ENCODE measurements around the gene UNC13C.
"Not testable (repeated sequence)": the region's sequence is repeated elsewhere in the genome, so short reads cannot be mapped to it uniquely, and the experiment has no call there.

The UNC13C gene

DNA sequence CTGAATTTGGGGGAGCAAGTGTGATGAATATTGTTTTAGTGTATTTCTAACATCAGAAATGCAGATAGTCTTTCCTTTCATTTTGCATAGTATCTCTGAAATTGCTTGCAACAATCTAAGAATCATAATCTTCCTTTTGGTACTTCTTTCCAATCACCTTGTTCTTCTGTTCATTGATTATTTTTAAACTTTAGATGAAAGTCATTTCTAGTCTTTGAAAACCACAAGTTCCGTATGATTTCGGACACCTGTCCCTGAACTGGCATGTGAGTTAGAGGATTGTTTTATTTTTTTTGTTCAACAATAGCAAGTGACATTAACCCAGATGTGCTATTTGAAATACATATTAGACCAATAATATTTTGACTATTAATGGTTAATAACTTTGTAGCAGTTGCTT is 329.7 kb downstream of the UNC13C start:
- DNase-seq, result no peak

DNA sequence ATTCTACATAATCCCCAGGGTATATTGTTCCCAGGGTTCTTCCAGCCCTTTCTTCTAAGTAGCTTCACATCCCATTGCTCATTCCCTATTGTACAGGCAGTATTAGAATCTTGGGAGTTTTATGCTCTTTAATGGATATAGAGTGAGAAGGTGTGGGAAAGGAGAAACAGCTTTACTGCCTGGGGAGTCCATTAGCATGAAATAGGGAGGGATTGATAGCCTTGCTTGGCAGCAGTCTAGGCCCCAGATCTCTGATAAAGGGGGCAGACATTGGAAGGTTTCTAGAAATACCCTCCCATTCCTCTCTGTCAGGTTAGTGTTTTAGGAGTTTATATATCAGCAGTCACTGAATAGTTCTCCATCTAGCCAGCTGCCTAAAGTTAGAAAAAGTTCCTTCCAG is 334.3 kb downstream of the UNC13C start:
- DNase-seq, result no peak

DNA sequence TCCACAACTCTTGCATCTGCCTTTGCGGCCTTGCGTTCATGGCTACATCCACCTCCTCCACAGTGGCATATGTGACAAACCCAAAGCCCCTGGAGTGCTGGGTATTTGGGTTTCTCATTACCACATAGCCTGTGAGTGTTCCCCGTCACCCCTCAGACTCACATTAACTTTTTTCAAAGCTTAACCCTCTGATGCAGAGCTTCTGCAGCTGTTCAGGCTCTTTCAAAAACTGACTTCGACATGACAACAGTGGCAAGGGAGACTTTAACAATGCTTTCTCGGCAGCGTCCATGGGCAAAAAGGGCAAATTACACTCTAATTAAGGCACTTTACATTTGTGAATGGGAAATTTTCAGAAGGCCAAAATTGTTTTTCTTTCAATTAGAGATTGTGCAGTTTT is 343.2 kb downstream of the UNC13C start:
- DNase-seq, result no peak

GRCh38 chr15:54322341-54322740 is 344.1 kb downstream of the UNC13C start:
- DNase-seq, result no peak

DNA sequence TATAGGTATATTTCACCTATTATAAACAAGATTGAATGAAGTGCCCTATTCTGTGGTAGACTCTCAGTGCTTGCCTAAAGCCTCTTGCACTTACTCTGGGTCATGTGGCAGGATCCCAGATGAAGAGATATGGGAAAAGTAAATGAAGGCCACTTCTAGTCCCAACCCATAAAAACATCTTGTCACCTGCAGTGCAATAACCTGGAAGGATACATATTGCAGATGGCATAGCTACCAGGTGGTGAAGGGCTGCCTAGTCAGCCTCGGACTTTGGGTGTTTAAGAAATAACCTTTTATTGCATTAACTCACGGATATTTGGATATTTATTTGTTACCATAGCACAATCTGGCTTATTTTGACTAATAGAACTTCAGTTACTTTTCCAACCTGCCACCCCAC is 367.1 kb downstream of the UNC13C start:
- DNase-seq, result no peak

DNA sequence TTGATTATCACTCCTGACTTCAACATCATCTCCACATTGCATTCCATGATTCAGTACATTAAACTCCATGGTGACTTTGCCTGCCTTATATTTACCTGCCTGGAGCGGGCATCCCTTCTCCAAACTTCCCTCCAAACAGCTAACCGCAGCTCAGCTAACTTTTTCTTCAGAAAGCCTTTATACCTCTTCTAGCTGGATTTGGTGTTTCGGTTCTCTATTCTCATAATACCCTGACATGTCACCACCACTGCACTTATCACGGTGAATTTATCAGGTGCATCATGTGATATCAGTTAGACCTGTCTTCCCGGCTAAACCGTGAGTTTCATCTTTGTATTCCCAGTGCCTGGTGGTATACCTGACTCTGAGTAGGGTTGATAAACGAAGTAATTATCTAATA is 367.6 kb downstream of the UNC13C start:
- no peak for DNase-seq

DNA sequence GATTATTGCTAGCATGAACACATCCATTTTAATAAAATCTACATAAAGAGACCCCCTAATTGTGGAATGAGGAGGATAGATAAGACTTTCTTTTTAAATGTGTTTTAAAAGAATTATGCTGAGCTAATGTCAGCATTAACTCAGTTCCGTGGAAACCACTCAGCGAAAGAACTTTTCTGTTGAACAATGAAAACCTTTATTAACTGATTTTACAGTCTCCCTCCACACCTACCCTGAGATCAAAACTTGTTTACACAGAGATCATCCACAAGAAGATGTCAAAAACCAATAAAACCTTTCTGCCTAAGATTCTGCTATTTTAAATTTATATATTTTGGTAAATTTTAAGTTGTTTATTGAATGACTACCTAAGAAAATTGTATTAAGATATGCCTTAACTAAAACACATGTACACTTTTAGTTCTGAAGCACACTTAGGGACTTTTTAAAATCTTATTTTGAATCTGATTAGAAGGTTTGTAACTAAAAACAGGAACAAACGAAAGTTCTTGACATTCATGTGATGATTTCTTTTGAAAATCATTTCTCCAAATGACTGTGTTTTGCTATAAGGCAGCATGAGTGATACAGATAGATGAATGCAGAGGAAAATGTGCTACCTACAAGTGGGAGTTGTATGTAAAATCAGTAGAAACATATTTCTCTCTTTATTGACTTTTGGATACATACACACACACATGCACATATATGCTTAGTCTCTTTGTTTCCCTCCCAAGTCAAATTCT is 369.0 kb downstream of the UNC13C start:
- DNase-seq, result no peak

DNA sequence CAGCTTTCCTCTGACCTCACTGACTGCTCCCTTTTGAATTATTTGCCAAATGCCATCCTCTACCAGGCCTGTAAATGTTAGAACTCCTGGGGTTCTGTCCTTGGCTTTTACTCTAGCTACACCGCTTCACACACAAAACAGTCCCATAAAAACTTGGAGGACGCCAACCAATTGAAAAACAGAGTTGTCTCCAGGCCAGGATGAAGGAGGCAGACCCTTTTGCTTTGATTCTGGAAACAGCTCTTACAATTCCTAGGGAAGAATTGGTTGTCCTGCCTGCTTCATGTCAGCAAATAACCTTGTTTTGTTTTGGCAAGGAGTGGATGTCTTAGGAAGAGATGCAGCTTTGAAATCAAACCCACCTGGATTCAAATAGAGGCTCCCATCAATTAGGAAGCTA is 375.5 kb downstream of the UNC13C start:
- no peak for DNase-seq

DNA sequence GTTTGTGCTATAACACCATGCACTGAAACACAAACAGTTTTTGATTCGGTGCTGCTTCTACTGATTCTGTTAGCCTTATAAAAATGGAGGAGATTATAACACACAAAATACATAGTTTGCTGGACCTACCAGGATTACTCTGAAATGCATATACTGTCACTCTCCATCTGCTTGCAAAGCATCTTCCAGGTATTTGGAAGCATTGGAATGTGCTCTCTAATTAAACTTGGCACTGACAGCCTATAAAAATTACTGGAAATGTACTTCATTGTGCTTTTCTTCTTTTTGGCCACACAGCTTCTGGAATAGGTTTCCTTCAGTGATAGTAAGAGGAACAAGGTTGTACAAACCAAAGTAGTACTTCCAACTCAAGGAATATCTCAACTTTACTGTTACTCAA is 376.1 kb downstream of the UNC13C start:
- DNase-seq, result no peak

GRCh38 chr15:54364961-54365360 is 386.7 kb downstream of the UNC13C start:
- DNase-seq, result no peak

GRCh38 chr15:54373332-54373731 is 395.1 kb downstream of the UNC13C start:
- DNase-seq, result no peak

DNA sequence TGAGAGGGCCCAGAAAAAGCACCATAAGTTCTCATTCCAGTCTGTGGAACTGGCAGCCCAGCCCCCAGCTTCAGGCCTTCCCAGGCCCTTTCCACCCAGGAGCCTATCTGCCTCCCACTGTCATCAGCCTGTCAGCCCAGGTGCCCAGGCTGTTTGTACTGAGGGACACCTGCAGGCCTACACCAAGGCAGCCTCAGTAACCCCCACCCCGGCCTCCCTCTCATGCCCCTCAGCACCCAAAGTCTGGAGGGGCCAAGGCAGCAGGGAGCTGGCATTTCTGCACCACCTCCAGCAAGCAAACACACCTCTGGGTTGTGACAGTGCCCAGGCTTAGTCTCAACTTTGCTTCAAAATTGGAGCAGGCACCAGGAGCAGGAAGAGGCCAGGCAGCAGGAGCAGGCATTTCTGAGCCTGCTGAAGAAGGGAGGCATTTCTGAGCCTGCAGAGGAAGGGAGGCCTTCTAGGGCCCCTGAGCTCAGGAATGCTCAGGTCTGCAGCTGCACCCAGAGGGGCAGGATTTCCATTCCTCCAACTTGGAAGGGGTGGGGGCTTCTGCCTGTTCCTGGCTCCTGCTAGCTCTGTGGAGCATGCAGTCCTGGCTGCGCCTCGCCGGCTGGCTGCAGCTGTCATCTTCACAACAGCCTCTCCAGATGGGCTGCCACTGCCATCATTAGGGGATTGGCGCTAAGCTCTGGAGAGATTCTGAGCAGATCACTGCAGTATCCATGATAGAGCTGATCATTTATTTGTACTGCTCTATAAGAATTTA is 396.1 kb downstream of the UNC13C start:
- DNase-seq, result no peak

- no peak for DNase-seq
Measured at GRCh38 chr15:54387799-54388198, 409.6 kb downstream of the UNC13C start.

DNA sequence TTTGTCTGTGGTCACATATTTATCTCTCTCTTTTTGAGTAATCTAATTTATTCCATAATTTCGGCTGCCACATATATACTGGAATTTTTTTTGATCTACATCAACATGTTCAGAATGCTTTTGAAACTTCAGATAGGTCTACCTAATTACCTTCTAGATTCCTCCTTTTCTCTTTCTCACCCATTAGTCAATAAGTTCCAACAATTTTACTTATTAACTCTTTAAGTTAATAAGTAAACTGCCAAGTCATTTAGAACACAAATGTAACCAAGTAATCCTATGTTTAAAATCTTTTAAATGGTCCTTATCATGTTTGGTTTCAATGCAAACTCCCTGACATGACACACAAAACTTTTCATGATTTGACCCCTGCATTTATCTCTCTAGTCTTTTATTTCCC is 410.5 kb downstream of the UNC13C start:
- no peak for DNase-seq

- DNase-seq, result no peak
Measured at GRCh38 chr15:54410481-54410880, 432.2 kb downstream of the UNC13C start.

- no peak for DNase-seq
Measured at GRCh38 chr15:54424171-54424570, 445.9 kb downstream of the UNC13C start.

GRCh38 chr15:54428596-54428995 is 450.4 kb downstream of the UNC13C start:
- no peak for DNase-seq

DNA sequence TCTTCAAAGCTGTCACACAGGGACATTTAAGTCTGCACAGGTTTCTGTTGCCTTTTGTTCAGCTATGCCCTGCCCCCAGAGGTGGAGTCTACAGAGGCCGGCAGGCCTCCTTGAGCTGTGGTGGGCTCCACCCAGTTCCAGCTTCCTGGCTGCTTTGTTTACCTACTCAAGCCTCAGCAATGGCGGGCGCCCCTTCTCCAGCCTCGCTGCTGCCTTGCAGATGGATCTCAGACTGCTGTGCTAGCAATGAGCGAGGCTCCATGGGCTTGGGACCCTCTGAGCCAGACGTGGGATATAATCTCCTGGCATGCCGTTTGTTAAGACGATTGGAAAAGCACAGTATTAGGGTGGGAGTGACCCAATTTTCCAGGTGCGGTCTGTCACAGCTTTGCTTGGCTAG is 472.0 kb downstream of the UNC13C start:
- DNase-seq, result not testable (repeated sequence)

DNA sequence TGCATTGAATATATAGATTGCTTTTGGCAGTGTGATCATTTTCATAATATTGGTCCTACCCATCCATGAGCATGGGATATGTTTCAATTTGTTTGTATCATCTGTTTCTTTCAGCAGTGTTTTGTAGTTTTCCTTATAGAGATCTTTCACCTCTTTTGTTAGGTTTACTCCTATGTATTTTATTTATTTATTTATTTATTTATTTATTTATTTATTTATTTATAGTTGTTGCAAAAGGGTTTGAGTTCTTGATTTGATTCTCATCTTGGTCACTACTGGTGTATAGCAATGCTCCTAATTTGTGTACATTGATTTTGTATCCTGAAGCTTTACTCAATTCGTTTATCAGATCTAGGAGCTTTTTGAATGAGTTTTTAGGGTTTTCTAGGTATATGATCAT is 478.2 kb downstream of the UNC13C start:
- no peak for DNase-seq

DNA sequence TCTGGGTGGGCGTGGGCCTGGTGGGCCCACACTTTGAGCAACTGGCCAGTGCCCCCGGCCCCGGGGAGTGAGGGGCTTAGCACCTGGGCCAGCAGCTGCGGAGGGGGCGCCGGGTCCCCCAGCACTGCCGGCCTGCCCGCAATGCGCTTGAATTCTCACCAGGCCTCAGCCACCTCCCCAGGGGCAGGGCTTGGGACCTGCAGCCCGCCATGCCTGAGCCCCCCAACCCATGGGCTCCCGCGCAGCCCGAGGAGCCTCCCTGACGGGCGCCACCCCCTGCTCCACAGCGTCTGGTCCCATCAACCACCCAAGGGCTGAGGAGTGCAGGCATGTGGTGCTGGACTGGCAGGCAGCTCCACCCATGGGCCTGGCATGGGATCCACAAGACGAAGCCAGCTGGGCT is 484.3 kb downstream of the UNC13C start:
- DNase-seq, result no peak

- no peak for DNase-seq
Measured at GRCh38 chr15:54481819-54482218, 503.6 kb downstream of the UNC13C start.

DNA sequence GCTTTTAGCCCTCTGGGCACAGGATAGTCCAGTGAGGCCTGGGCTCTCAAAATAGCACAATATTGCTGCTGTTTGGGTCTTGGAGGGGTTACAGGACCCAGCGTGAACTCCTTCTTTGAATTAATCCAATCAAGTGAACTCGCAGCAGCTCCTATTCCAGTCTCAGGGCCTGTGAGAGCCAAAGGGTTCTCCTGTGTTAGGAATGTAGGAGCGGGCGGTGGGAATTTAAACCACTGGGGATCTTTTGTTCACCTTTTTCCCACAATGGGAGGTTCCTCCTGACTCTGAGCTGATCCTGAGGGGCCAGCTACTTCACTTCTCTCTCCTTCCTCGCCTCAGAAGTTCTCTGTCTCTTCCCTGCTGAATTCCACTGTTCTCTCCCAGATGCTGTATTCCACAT is 504.0 kb downstream of the UNC13C start:
- DNase-seq, result no peak

GRCh38 chr15:54500330-54500729 is 522.1 kb downstream of the UNC13C start:
- DNase-seq, result no peak

- no peak for DNase-seq
Measured at GRCh38 chr15:54502416-54503075, 524.3 kb downstream of the UNC13C start.

Data from right forelimb (tissue), 1 donor.